AG09309 (cell line): ENCODE measurements around the gene JCAD.

Experiments
- DNase-seq: peaks from one replicate; pipeline ENCODE4 v3.0.0-alpha.2; 2010; ENCODE audit warnings: low read depth
- H3K4me3 ChIP-seq: 2 replicates; pipeline ENCODE4 v1.5.1; 2011; ENCODE audit warnings: mild to moderate bottlenecking, low read depth, low read length, moderate library complexity; ENCODE audit not compliant: control insufficient read depth
- TF ChIP-seq, protein P1 (sequence below): IDR thresholded peaks from 2 replicates; pipeline ENCODE4 v1.5.1; 2011; ENCODE audit warnings: mild to moderate bottlenecking, low read depth, low read length, inconsistent platforms; ENCODE audit not compliant: insufficient read depth, control insufficient read depth; ENCODE audit errors: missing control alignments

JCAD gene

DNA sequence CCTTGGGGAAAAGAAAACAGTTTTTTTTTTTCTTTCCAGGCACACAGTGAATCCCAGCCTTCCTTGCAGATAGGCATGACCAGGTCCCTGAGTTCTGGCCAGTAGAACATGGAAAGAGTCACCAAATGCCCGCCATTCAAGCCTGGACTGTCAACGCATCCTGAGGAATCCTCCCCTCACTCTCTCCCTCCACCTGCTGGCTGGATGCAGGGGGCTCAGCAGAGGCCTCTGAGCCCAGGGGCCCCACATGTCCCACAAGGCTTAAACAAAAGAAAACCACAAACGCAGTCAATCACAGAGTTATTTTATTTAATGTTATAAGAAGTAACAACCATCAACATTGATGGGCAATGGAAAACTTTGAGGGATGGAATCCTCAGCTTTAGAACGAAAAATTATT is 93.1 kb downstream of the JCAD start:
- TF ChIP-seq, protein P1, sequence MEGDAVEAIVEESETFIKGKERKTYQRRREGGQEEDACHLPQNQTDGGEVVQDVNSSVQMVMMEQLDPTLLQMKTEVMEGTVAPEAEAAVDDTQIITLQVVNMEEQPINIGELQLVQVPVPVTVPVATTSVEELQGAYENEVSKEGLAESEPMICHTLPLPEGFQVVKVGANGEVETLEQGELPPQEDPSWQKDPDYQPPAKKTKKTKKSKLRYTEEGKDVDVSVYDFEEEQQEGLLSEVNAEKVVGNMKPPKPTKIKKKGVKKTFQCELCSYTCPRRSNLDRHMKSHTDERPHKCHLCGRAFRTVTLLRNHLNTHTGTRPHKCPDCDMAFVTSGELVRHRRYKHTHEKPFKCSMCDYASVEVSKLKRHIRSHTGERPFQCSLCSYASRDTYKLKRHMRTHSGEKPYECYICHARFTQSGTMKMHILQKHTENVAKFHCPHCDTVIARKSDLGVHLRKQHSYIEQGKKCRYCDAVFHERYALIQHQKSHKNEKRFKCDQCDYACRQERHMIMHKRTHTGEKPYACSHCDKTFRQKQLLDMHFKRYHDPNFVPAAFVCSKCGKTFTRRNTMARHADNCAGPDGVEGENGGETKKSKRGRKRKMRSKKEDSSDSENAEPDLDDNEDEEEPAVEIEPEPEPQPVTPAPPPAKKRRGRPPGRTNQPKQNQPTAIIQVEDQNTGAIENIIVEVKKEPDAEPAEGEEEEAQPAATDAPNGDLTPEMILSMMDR = no peak
- no peak for DNase-seq

More for the DNA sequence above, 93.1 kb downstream of the JCAD start:
- H3K4me3 ChIP-seq = no peak overlapping the region
